Medulla oblongata (tissue), 1 donor: ENCODE measurements around the gene OR10R2.

Experiments used
- DNase-seq: peaks from one replicate; pipeline ENCODE4 v3.0.0-alpha.2; 2015; ENCODE audit errors: extremely low spot score

OR10R2 gene

GRCh38 chr1:158527190-158527815 lies 55.3 kb downstream of the OR10R2 start:
- peak; percentile 56 for DNase-seq
